Measurements from ENCODE around the gene GRAMD2A.

The GRAMD2A gene

DNA sequence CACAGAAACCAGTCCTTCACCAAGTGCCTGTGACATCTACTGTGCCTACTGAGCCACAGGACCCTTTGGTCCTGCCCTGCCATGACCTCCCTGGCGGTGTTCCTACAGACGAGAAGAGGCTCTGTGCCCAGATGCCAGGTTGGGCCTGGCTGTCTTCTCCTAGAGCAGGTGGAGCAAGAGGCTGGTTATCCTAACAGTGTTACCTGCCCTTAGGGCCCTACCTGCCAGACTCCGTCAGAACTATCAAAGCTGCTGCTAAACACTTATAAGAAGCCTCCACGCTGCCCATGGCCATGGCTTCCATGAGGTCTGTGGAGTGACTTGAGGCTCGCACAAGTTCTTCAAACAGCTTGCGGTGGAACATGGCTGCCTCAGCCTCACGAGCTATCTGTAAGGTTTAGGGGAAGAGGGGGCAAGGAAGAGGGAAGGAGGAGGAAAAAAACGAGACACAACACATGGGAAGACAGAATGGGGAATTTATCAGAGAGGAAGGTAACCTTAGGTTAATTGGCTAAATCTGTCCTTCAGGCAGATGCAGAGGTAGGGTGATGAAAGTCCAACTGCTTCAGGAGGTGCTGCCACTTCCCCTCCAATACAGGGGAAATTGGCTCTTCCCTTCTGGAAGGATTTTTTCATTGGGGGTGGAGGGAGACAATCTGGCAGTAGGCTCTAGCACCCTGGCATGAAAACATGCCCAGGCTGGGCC, 5.4 kb upstream of the GRAMD2A start:
- no peaks in the 10 kb centered on the region for H3K9me3 ChIP-seq (ENCODE audit: severe bottlenecking)
- DNase-seq, result no peak
- TF ChIP-seq, protein P1, sequence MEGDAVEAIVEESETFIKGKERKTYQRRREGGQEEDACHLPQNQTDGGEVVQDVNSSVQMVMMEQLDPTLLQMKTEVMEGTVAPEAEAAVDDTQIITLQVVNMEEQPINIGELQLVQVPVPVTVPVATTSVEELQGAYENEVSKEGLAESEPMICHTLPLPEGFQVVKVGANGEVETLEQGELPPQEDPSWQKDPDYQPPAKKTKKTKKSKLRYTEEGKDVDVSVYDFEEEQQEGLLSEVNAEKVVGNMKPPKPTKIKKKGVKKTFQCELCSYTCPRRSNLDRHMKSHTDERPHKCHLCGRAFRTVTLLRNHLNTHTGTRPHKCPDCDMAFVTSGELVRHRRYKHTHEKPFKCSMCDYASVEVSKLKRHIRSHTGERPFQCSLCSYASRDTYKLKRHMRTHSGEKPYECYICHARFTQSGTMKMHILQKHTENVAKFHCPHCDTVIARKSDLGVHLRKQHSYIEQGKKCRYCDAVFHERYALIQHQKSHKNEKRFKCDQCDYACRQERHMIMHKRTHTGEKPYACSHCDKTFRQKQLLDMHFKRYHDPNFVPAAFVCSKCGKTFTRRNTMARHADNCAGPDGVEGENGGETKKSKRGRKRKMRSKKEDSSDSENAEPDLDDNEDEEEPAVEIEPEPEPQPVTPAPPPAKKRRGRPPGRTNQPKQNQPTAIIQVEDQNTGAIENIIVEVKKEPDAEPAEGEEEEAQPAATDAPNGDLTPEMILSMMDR (IDR thresholded peaks at IDR 0.05; ENCODE audit: low read depth, low read length), result no peak
- H3K36me3 ChIP-seq, result peaks cover 100% of the 10 kb centered on the region
- no peak overlapping the region; the same call in 1 of the 2 replicates for H3K27ac ChIP-seq
- no peaks in the 10 kb centered on the region for H3K27me3 ChIP-seq (ENCODE audit: insufficient read depth, low read depth, severe bottlenecking)
- no peak overlapping the region for H3K4me3 ChIP-seq (ENCODE audit: low read depth, low read length)

DNA sequence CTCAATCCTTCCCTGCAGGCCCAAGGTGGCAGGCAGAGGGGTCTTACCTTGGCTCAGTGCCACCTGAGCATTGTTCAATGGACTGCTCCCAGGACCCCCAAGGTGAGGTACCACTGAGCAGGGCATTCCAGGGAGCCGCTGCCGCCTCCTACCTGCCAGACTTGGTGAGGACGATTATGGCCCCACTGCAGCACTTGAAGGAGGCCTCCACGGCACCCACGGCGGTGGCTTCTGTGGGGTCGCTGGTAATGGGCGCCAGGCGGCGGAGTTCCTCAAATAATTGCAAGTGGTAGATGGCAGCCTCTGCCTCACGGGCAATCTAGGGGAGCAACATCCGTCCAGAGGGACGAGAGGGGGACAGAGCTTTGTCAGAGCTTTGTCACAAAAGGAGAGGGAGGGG, 4.7 kb upstream of the GRAMD2A start:
- H3K27ac ChIP-seq, result peak overlapping the region; percentile 14; the same call in 1 of the 2 replicates

DNA sequence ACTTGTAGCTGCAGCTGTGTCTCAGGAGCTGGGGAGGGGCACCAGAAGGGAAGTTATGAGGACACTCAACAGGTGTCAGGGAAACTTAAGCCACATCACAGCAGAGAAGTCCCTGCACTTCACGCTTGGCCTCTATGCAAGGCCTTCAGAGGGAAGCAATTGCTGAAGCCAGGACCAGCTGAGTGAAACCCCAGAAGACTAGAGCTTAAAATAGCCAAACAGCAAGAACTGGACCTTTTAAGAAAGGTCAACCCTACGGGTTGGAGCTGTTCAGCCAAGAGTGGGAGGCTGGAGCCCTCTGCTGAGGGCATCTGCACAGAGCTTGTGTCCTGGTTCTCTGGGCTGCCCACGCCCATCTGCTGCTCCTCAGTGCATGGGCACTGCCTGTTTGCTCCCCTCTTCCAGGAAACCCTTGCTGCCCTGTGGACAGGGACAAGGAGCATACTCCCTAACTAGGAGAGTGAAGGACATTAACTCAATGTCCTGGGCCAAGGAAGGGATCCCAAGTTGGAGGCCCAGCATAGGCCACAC, 3.9 kb upstream of the GRAMD2A start:
- no peak overlapping the region for H3K27ac ChIP-seq
- H3K27me3 ChIP-seq (ENCODE audit: insufficient read depth, low read depth, severe bottlenecking), result no peaks in the 10 kb centered on the region
- no peak overlapping the region for H3K4me3 ChIP-seq (ENCODE audit: low read depth, low read length)
- DNase-seq, result no peak
- TF ChIP-seq, protein P1 (IDR thresholded peaks at IDR 0.05; ENCODE audit: low read depth, low read length), result no peak
- H3K36me3 ChIP-seq, result peaks cover 87% of the 10 kb centered on the region
- H3K9me3 ChIP-seq (ENCODE audit: severe bottlenecking), result no peaks in the 10 kb centered on the region

More for the DNA sequence above, 4.7 kb upstream of the GRAMD2A start:
- TF ChIP-seq, protein P1 (IDR thresholded peaks at IDR 0.05; ENCODE audit: low read depth, low read length), result 0 out of 2 replicates have a peak, but pooled peaks have one; percentile 9
- H3K36me3 ChIP-seq, result peaks cover 95% of the 10 kb centered on the region
- no peaks in the 10 kb centered on the region for H3K27me3 ChIP-seq (ENCODE audit: insufficient read depth, low read depth, severe bottlenecking)
- DNase-seq, result no peak
- H3K9me3 ChIP-seq (ENCODE audit: severe bottlenecking), result no peaks in the 10 kb centered on the region
- no peak overlapping the region for H3K4me3 ChIP-seq (ENCODE audit: low read depth, low read length)

DNA sequence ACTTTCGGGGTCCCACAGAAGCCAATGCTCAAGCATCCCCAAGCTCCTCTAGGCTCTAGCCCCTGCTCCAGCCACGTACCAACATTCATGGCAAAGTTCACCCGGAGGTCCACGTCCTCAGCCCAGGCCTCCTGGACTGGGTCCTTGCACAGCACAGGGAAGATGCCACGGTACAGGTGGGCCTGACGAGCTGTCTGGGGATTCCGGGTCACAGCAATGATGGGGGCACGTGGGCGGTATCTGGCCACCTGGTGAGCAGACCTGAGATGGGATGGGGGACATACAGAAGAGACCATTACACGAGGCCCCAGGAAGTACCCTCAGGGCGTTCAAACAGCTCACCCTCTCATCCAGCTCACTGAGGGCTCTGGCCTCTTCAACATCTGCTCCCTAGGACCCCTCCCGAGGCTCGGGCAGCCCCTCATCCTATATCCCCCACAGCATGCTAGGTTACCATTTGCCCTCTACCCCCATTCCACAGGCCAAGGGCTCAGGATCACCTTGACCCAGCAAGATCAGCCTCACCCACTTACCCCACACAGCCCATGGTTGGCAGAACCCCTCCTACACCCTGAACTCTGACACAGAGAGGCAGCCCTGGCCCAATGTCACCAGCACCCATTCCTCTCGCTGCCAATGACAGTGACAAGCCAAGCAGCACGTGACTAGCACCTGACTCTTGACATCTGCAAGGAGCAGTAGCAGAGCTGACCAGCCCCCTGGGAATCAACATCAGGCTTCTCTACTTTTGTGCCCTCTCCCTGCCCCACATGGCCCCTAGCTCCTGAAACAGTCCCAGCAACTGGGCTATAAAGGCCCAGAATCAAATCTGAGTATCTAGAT, 3.0 kb upstream of the GRAMD2A start:
- TF ChIP-seq, protein P1 (IDR thresholded peaks at IDR 0.05; ENCODE audit: low read depth, low read length), result no peak
- Histone ChIP-seq H3K4me3 (ENCODE audit: low read depth, low read length) (no peak overlapping the region), H3K27ac (0 out of 2 replicates have a peak overlapping the region, but pooled peaks have one; percentile 16), H3K27me3 (ENCODE audit: insufficient read depth, low read depth, severe bottlenecking) (no peaks in the 10 kb centered on the region), H3K36me3 (peaks cover 79% of the 10 kb centered on the region), H3K9me3 (ENCODE audit: severe bottlenecking) (no peaks in the 10 kb centered on the region)
- DNase-seq, result no peak

DNA sequence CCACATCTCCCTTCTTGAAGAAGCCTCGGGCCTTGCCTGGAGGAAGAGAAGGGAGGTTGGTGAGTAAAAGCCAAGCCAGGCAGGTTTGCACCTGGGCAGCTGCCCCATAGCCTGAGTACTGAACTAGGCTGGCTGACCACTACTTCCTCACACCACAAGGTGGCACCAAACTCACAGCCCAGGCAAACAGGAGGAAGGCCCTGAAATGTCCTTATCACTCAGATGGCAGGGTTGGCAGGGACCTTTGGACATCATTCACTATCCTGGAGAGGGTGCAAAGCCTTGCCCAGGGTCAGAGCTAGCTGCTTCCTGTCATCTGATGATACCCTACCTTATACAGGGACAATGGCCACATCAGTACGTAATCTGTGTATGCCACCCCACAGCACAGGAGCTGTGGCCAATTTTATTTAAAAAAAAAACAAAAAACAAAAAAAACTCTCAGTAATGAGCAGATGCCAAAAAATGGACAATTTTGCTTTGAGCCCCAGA, 2.2 kb upstream of the GRAMD2A start:
- H3K27me3 ChIP-seq (ENCODE audit: insufficient read depth, low read depth, severe bottlenecking), result no peaks in the 10 kb centered on the region
- 0 out of 2 replicates have a peak overlapping the region, but pooled peaks have one; percentile 16 for H3K27ac ChIP-seq
- no peaks in the 10 kb centered on the region for H3K9me3 ChIP-seq (ENCODE audit: severe bottlenecking)
- TF ChIP-seq, protein P1 (IDR thresholded peaks at IDR 0.05; ENCODE audit: low read depth, low read length), result peak; percentile 93
- H3K4me3 ChIP-seq (ENCODE audit: low read depth, low read length), result no peak overlapping the region
- H3K36me3 ChIP-seq, result peaks cover 70% of the 10 kb centered on the region
- peak; percentile 77 for DNase-seq

Measured in WERI-Rb-1 (cell line).